OCI-LY7 (cell line): ENCODE results near the gene COPB2.

Experiments used
- CTCF ChIP-seq: fragments of 200-600 bp; sonication (generic); conservative IDR thresholded peaks from 2 replicates; pipeline ENCODE4 v1.5.1; 2014; ENCODE audit warnings: mild to moderate bottlenecking, antibody characterized with exemption, low read length, moderate library complexity, mixed read lengths
- EZH2phosphoT487 ChIP-seq: fragments of 200-600 bp; sonication (generic); IDR thresholded peaks from 2 replicates; pipeline ENCODE4 v1.6.1; 2018; ENCODE audit warnings: low read depth, borderline replicate concordance, mild to moderate bottlenecking, mixed run types, antibody characterized with exemption, low read length, moderate library complexity, mixed read lengths

- TF ChIP-seq CTCF (no peak), EZH2phosphoT487 (no peak)
Measured at GRCh38 chr3:139425745-139426400, 36.4 kb upstream of the COPB2 start.
